Measurements from ENCODE around the gene NRM.

NRM gene

GRCh38 chr6:30716879-30717128 is 26.0 kb upstream of the NRM start:
- no peaks in the 10 kb centered on the region for H3K9me3 ChIP-seq (ENCODE audit: control extremely low read depth in 1 of 5, control insufficient read depth in 4 of 5, insufficient read depth in 2 of 5, low read depth in 1 of 5, low read length in 4 of 5)
- ChIA-PET CTCF (interaction anchor here (0.6 to 30.1 kb wide), 8 partner anchors 10 to 39 kb away, joined by 3 to 622 read pairs (median 4); partner anchors contain the start of genes DHX16 and NRM), POLR2A (interaction anchor here (1.0 to 1.2 kb wide), 3 partner anchors 13 to 38 kb away, joined by 4 to 15 read pairs (median 5); no protein-coding TSS in a partner anchor)
- WGBS (ENCODE audit: insufficient coverage), result 2% methylated on average over 6 of the region's 8 CpGs
- peak overlapping the region; percentile 86 to 94 for H3K27ac ChIP-seq (ENCODE audit: insufficient read depth in 1 of 2, low read depth in 1 of 2, low read length in 2 of 2, poor library complexity in 1 of 2, severe bottlenecking in 2 of 2)
- H3K4me1 ChIP-seq (ENCODE audit: control extremely low read depth in 1 of 4, control insufficient read depth in 4 of 4, insufficient read depth in 4 of 4, low read length in 3 of 4), result peaks cover 13 to 48% (median 28%) of the 10 kb centered on the region in 4 experiments
- H3K4me3 ChIP-seq (ENCODE audit: control insufficient read depth in 1 of 7, extremely low read depth in 1 of 7, insufficient read depth in 4 of 7, low read depth in 2 of 7, low read length in 6 of 7), result peak overlapping the region; percentile 52 to 93 (median 82)
- no peak for DNase-seq
- H3K36me3 ChIP-seq (ENCODE audit: control insufficient read depth in 4 of 4, insufficient read depth in 4 of 4, low read length in 3 of 4), result peaks cover 4 to 34% (median 21%) of the 10 kb centered on the region in 4 experiments
- no peaks in the 10 kb centered on the region for H3K27me3 ChIP-seq (replicated peaks in 2 of 5; ENCODE audit: control insufficient read depth in 4 of 5, insufficient read depth in 5 of 5, low read length in 4 of 5)

DNA sequence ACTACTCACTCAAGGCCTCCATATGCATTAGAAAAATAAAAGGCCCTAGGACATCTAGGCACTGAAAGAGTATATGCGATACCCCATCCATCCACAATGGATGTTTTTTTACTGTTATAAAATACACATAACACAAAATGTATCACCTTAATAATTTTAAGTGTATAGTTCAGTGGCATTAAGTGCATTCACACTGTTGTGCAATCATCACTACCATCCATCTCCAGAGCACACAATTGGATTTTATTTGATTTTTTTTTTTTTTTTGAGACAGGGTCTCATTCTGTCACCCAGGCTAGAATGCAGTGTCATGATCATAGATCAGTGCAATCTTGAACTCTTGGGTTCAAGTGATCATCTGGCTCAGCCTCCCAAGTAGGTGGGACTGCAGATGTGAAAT is 23.5 kb upstream of the NRM start:
- no peaks in the 10 kb centered on the region for H3K27me3 ChIP-seq (replicated peaks in 2 of 5; ENCODE audit: control insufficient read depth in 4 of 5, insufficient read depth in 5 of 5, low read length in 4 of 5)
- no peak overlapping the region for H3K4me3 ChIP-seq (ENCODE audit: control insufficient read depth in 1 of 7, extremely low read depth in 1 of 7, insufficient read depth in 4 of 7, low read depth in 2 of 7, low read length in 6 of 7)
- ChIA-PET POLR2A (no interaction called here), CTCF (interaction anchor here (30.1 kb wide), 1 partner anchor 37 kb away, joined by 622 read pairs; the partner anchor contains the start of gene DHX16)
- no peak overlapping the region for H3K27ac ChIP-seq (ENCODE audit: insufficient read depth in 1 of 2, low read depth in 1 of 2, low read length in 2 of 2, poor library complexity in 1 of 2, severe bottlenecking in 2 of 2)
- DNase-seq, result no peak
- H3K36me3 ChIP-seq (ENCODE audit: control insufficient read depth in 4 of 4, insufficient read depth in 4 of 4, low read length in 3 of 4), result peaks cover 7 to 47% (median 35%) of the 10 kb centered on the region in 4 experiments
- peaks cover 7 to 43% (median 20%) of the 10 kb centered on the region in 4 experiments for H3K4me1 ChIP-seq (ENCODE audit: control extremely low read depth in 1 of 4, control insufficient read depth in 4 of 4, insufficient read depth in 4 of 4, low read length in 3 of 4)
- no CpG with 5 or more reads among the region's 1 CpG for WGBS (ENCODE audit: insufficient coverage)
- H3K9me3 ChIP-seq (ENCODE audit: control extremely low read depth in 1 of 5, control insufficient read depth in 4 of 5, insufficient read depth in 2 of 5, low read depth in 1 of 5, low read length in 4 of 5), result no peaks in the 10 kb centered on the region

DNA sequence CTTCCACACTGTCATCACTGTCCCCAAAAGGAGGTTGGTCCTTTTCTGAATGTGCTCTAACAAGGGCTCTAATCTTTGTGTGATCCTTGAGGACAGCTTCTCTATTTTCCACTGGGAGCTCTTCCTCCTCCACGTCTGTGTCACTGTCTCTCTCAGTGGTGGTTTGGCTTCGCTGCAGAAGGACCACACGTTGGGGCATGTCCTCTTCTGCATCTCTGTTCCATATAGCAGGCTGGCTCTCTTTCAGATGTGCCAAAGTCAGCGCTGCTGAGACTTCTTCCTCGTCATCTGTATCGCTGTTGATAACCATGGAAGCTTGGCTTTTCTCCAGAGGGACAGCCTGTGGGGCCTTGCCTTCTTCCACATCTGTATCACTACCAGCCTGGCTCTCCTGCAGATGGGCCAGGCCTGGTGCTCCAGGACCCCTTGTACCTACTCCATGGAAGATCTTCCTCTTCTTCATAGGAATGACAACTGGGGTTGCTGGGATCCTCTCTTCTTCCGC is 21.7 kb upstream of the NRM start:
- 95% methylated on average over 7 of the region's 7 CpGs for whole genome bisulfite sequencing (ENCODE audit: insufficient coverage)
- no peak overlapping the region for H3K4me3 ChIP-seq (ENCODE audit: control insufficient read depth in 1 of 7, extremely low read depth in 1 of 7, insufficient read depth in 4 of 7, low read depth in 2 of 7, low read length in 6 of 7)
- peaks cover 11 to 55% (median 46%) of the 10 kb centered on the region in 4 experiments for H3K36me3 ChIP-seq (ENCODE audit: control insufficient read depth in 4 of 4, insufficient read depth in 4 of 4, low read length in 3 of 4)
- H3K27ac ChIP-seq (ENCODE audit: insufficient read depth in 1 of 2, low read depth in 1 of 2, low read length in 2 of 2, poor library complexity in 1 of 2, severe bottlenecking in 2 of 2), result peak overlapping the region in 1 of 2 experiments; percentile 36
- H3K9me3 ChIP-seq (ENCODE audit: control extremely low read depth in 1 of 5, control insufficient read depth in 4 of 5, insufficient read depth in 2 of 5, low read depth in 1 of 5, low read length in 4 of 5), result no peaks in the 10 kb centered on the region
- ChIA-PET CTCF (interaction anchor here (0.6 to 30.1 kb wide), 7 partner anchors 9 to 35 kb away, joined by 3 to 622 read pairs (median 4); partner anchors contain the start of gene DHX16), POLR2A (interaction anchor here (1.1 kb wide), 2 partner anchors 9 to 30 kb away, joined by 4 to 5 read pairs; no protein-coding TSS in a partner anchor)
- H3K27me3 ChIP-seq (replicated peaks in 2 of 5; ENCODE audit: control insufficient read depth in 4 of 5, insufficient read depth in 5 of 5, low read length in 4 of 5), result no peaks in the 10 kb centered on the region
- DNase-seq, result no peak
- H3K4me1 ChIP-seq (ENCODE audit: control extremely low read depth in 1 of 4, control insufficient read depth in 4 of 4, insufficient read depth in 4 of 4, low read length in 3 of 4), result peaks cover 4 to 26% (median 8%) of the 10 kb centered on the region in 4 experiments

DNA sequence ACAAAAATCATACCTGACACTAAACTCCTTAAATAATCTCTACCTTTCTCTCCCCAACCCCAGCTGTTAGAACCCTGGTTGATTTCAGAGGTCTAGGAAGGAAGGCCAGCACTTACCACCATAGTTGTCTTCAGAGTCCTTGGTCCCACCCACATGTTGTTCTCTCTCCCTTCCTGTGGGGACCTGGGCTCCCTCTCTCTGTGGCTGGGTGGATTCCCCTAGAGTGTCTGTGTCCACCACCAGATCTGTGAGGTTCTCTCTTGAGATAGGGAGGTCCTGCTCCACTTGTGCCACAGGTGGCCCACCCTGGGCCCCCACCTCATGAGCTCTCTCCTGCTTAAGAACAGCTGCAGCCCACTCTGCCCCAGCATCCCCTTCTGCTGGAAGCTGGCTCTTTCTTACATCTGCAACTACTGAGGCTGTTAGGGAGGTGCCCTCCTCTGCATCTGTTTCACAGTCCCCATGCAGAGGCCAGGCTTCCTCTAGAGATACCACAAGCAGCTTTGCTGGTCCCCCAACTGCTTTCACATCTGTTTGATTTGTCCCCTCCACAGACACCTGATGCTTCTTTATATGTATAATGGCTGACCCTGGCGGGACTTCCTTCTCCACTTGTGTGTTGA is 21.1 kb upstream of the NRM start:
- no peak overlapping the region for H3K4me3 ChIP-seq (ENCODE audit: control insufficient read depth in 1 of 7, extremely low read depth in 1 of 7, insufficient read depth in 4 of 7, low read depth in 2 of 7, low read length in 6 of 7)
- ChIA-PET POLR2A (interaction anchor here (1.1 kb wide), 1 partner anchor 8 kb away, joined by 5 read pairs; no protein-coding TSS in a partner anchor), CTCF (interaction anchor here (0.6 to 30.1 kb wide), 6 partner anchors 10 to 35 kb away, joined by 3 to 622 read pairs (median 4); partner anchors contain the start of gene DHX16)
- no peak overlapping the region for H3K27ac ChIP-seq (ENCODE audit: insufficient read depth in 1 of 2, low read depth in 1 of 2, low read length in 2 of 2, poor library complexity in 1 of 2, severe bottlenecking in 2 of 2)
- H3K4me1 ChIP-seq (ENCODE audit: control extremely low read depth in 1 of 4, control insufficient read depth in 4 of 4, insufficient read depth in 4 of 4, low read length in 3 of 4), result peaks cover 4 to 25% (median 7%) of the 10 kb centered on the region in 4 experiments
- 100% methylated on average over 1 of the region's 1 CpG for WGBS (ENCODE audit: insufficient coverage)
- peak in 2 of 3 donors; percentile 63 to 70 for DNase-seq
- H3K9me3 ChIP-seq (ENCODE audit: control extremely low read depth in 1 of 5, control insufficient read depth in 4 of 5, insufficient read depth in 2 of 5, low read depth in 1 of 5, low read length in 4 of 5), result no peaks in the 10 kb centered on the region
- H3K27me3 ChIP-seq (replicated peaks in 2 of 5; ENCODE audit: control insufficient read depth in 4 of 5, insufficient read depth in 5 of 5, low read length in 4 of 5), result no peaks in the 10 kb centered on the region
- peaks cover 14 to 61% (median 50%) of the 10 kb centered on the region in 4 experiments for H3K36me3 ChIP-seq (ENCODE audit: control insufficient read depth in 4 of 4, insufficient read depth in 4 of 4, low read length in 3 of 4)

GRCh38 chr6:30709101-30709868 is 18.5 kb upstream of the NRM start:
- no CpG with 5 or more reads among the region's 2 CpGs for WGBS (ENCODE audit: insufficient coverage)
- H3K27ac ChIP-seq (ENCODE audit: insufficient read depth in 1 of 2, low read depth in 1 of 2, low read length in 2 of 2, poor library complexity in 1 of 2, severe bottlenecking in 2 of 2), result no peak overlapping the region
- ChIA-PET POLR2A (interaction anchor here (0.6 to 0.7 kb wide), 2 partner anchors 22 to 27 kb away, joined by 3 to 4 read pairs; no protein-coding TSS in a partner anchor), CTCF (interaction anchor here (0.6 to 30.1 kb wide), 5 partner anchors 10 to 32 kb away, joined by 3 to 622 read pairs (median 5); partner anchors contain the start of genes DHX16 and NRM)
- H3K4me1 ChIP-seq (ENCODE audit: control extremely low read depth in 1 of 4, control insufficient read depth in 4 of 4, insufficient read depth in 4 of 4, low read length in 3 of 4), result peaks cover 0 to 13% (median 0%) of the 10 kb centered on the region in 4 experiments
- no peak for DNase-seq
- no peak overlapping the region for H3K4me3 ChIP-seq (ENCODE audit: control insufficient read depth in 1 of 7, extremely low read depth in 1 of 7, insufficient read depth in 4 of 7, low read depth in 2 of 7, low read length in 6 of 7)
- peaks cover 14 to 73% (median 58%) of the 10 kb centered on the region in 4 experiments for H3K36me3 ChIP-seq (ENCODE audit: control insufficient read depth in 4 of 4, insufficient read depth in 4 of 4, low read length in 3 of 4)
- no peaks in the 10 kb centered on the region for H3K9me3 ChIP-seq (ENCODE audit: control extremely low read depth in 1 of 5, control insufficient read depth in 4 of 5, insufficient read depth in 2 of 5, low read depth in 1 of 5, low read length in 4 of 5)
- H3K27me3 ChIP-seq (replicated peaks in 2 of 5; ENCODE audit: control insufficient read depth in 4 of 5, insufficient read depth in 5 of 5, low read length in 4 of 5), result no peaks in the 10 kb centered on the region

DNA sequence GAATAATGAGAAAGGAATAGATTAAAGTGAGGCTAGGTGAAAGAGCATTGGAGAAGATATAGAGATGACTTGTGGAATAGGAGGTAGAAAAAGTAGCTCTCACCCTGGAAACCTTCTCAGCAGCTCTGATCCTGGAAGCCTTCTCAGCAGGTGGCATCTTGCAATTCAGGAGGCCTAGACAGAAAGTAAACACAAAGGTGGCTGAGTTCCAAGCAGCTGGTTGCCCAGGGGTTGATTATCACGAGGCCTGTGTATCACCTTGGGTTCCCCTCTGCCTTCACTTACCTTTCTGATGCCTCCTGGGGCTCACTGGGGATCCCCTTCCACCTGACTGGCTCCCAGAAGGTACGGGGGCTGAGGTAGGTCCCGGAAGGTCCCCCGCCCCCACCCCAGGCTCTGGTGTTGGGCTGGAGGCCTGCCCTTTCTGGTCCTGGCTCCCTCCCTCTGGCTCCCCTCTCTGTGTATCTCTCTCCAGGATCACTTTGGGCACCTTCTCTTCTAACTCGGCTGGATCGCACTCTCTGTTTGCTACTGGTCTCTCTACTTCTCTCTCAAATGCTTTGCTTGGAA is 16.6 kb upstream of the NRM start:
- WGBS (ENCODE audit: insufficient coverage), result 93% methylated on average over 4 of the region's 6 CpGs
- no peak for DNase-seq
- no peaks in the 10 kb centered on the region for H3K9me3 ChIP-seq (ENCODE audit: control extremely low read depth in 1 of 5, control insufficient read depth in 4 of 5, insufficient read depth in 2 of 5, low read depth in 1 of 5, low read length in 4 of 5)
- H3K27ac ChIP-seq (ENCODE audit: insufficient read depth in 1 of 2, low read depth in 1 of 2, low read length in 2 of 2, poor library complexity in 1 of 2, severe bottlenecking in 2 of 2), result no peak overlapping the region
- CTCF ChIA-PET, result interaction anchor here (0.9 to 30.1 kb wide), 2 partner anchors 10 to 30 kb away, joined by 3 to 622 read pairs; partner anchors contain the start of genes DHX16 and MDC1
- peaks cover 0 to 9% (median 0%) of the 10 kb centered on the region in 4 experiments for H3K4me1 ChIP-seq (ENCODE audit: control extremely low read depth in 1 of 4, control insufficient read depth in 4 of 4, insufficient read depth in 4 of 4, low read length in 3 of 4)
- POLR2A ChIA-PET, result interaction anchor here (0.6 kb wide), 1 partner anchor 28 kb away, joined by 3 read pairs; no protein-coding TSS in a partner anchor
- H3K36me3 ChIP-seq (ENCODE audit: control insufficient read depth in 4 of 4, insufficient read depth in 4 of 4, low read length in 3 of 4), result peaks cover 19 to 69% (median 56%) of the 10 kb centered on the region in 4 experiments
- no peaks in the 10 kb centered on the region for H3K27me3 ChIP-seq (replicated peaks in 2 of 5; ENCODE audit: control insufficient read depth in 4 of 5, insufficient read depth in 5 of 5, low read length in 4 of 5)
- no peak overlapping the region for H3K4me3 ChIP-seq (ENCODE audit: control insufficient read depth in 1 of 7, extremely low read depth in 1 of 7, insufficient read depth in 4 of 7, low read depth in 2 of 7, low read length in 6 of 7)
